Activated naive CD8-positive, alpha-beta T cell treated with anti-CD3 and anti-CD28 coated beads, Interleukin-2, amount 50 U/mL, for 16 hours (primary cell): ENCODE results near the gene CNTNAP2.
"Not testable (repeated sequence)": the region's sequence is repeated elsewhere in the genome, so short reads cannot be mapped to it uniquely, and the experiment has no call there.

Source experiments
- DNase-seq: peaks from one replicate; pipeline ENCODE4 v3.0.0-alpha.2; 2020; ENCODE audit warnings: low read depth, low spot score

Gene CNTNAP2

GRCh38 chr7:148014541-148014940 is 1897.9 kb downstream of the CNTNAP2 start:
- DNase-seq, result no peak

- no peak for DNase-seq
Measured at GRCh38 chr7:148017126-148017525, 1900.5 kb downstream of the CNTNAP2 start.

GRCh38 chr7:148020679-148021078 is 1904.1 kb downstream of the CNTNAP2 start:
- no peak for DNase-seq

- no peak for DNase-seq
Measured at GRCh38 chr7:148021507-148022045, 1905.0 kb downstream of the CNTNAP2 start.

- no peak for DNase-seq
Measured at GRCh38 chr7:148022832-148023231, 1906.2 kb downstream of the CNTNAP2 start.

GRCh38 chr7:148026713-148027112 is 1910.1 kb downstream of the CNTNAP2 start:
- DNase-seq, result no peak

GRCh38 chr7:148028165-148028564 is 1911.6 kb downstream of the CNTNAP2 start:
- DNase-seq, result no peak

GRCh38 chr7:148031019-148031418 is 1914.4 kb downstream of the CNTNAP2 start:
- DNase-seq, result no peak

GRCh38 chr7:148031811-148032210 is 1915.2 kb downstream of the CNTNAP2 start:
- no peak for DNase-seq

- no peak for DNase-seq
Measured at GRCh38 chr7:148035950-148036349, 1919.3 kb downstream of the CNTNAP2 start.

- no peak for DNase-seq
Measured at GRCh38 chr7:148037044-148037443, 1920.4 kb downstream of the CNTNAP2 start.

GRCh38 chr7:148041156-148041555 is 1924.6 kb downstream of the CNTNAP2 start:
- no peak for DNase-seq

GRCh38 chr7:148042935-148043631 is 1926.5 kb downstream of the CNTNAP2 start:
- DNase-seq, result no peak

GRCh38 chr7:148044173-148044572 is 1927.6 kb downstream of the CNTNAP2 start:
- DNase-seq, result no peak

GRCh38 chr7:148045521-148045920 is 1928.9 kb downstream of the CNTNAP2 start:
- DNase-seq, result no peak

- no peak for DNase-seq
Measured at GRCh38 chr7:148049068-148049467, 1932.5 kb downstream of the CNTNAP2 start.

- no peak for DNase-seq
Measured at GRCh38 chr7:148050492-148051158, 1934.0 kb downstream of the CNTNAP2 start.

GRCh38 chr7:148056406-148056805 is 1939.8 kb downstream of the CNTNAP2 start:
- DNase-seq, result no peak

GRCh38 chr7:148058092-148058491 is 1941.5 kb downstream of the CNTNAP2 start:
- no peak for DNase-seq

- DNase-seq, result no peak
Measured at GRCh38 chr7:148058753-148059152, 1942.2 kb downstream of the CNTNAP2 start.

- DNase-seq, result no peak
Measured at GRCh38 chr7:148060724-148061123, 1944.1 kb downstream of the CNTNAP2 start.

GRCh38 chr7:148078111-148078510 is 1961.5 kb downstream of the CNTNAP2 start:
- not testable (repeated sequence) for DNase-seq
